Measurements from ENCODE around the gene ENSA. TPM values are rescaled to one million over a fixed set of nuclear protein-coding genes. Genes with fewer than 3 reads are reported as not detected.

Gene ENSA
- 44.6 and 74.1 TPM in 2 replicates for polyA plus RNA-seq

DNA sequence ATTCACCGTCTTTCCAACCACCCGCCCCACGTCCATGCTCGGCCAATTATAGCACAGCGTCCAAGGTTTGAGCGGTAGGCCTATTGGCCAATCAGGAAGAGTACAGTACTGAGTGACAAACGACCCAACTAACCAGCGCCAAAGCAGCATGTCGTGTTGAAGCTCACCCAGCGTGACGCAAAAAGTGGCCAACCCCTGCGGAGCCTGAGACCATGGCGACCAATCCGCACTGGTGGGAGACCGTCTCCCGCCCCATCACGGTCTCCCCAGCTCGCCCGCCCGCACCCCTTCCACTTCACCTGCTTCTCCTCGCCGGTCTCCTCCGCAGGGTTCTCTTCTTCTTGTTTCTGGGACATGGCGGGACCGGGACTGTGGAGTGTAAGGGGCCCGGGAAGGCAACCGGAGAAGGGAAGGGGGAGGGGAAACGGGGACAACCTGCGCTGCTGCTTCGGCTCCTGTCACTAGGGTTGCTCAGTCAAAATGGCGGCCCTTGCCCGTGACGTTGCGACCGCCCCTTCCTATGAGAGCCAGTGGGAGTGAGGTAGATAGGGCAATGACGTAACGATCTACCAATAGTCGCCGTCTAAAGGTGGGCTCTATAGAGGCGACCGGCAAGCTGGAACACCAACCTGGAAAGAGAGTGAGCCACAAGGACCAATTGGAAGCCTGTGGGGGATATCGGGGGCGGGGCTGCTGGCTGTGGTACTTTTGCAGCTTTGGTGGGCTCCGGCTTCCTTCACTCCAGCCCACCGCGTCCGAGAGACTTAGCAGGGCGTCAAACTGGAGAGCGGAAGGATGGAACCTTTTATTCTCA is at the start of gene ENSA:
Gene ENSA (minus strand): TSS at position 498 of the 814 bp plus-strand sequence. CDS start 142 bp downstream, at position 356.

GRCh38 chr1:150579110-150579944 is 50.1 kb downstream of the ENSA start, which contains the start of gene MCL1:
Gene MCL1, minus strand, starts transcription at chr1:150579610. Its CDS starts 80 bp downstream, at chr1:150579530.

Other genes starting within 250 kb of the ENSA start
- gene TARS2, start 142.2 kb downstream of the ENSA start, polyA plus RNA-seq: 8.8 and 13.9 TPM in 2 replicates
- 2.0 and 2.4 TPM in 2 replicates for gene ECM1, start 121.5 kb downstream of the ENSA start, polyA plus RNA-seq
- gene FALEC, start 113.9 kb downstream of the ENSA start, polyA plus RNA-seq: not detected in 2 replicates
- not detected in 2 replicates for gene ADAMTSL4, start 80.2 kb downstream of the ENSA start, polyA plus RNA-seq
- 4.1 and 4.2 TPM in 2 replicates for gene MCL1, start 50.0 kb downstream of the ENSA start, polyA plus RNA-seq
- gene GOLPH3L, start 67.5 kb upstream of the ENSA start, polyA plus RNA-seq: 14.7 and 18.5 TPM in 2 replicates
- gene HORMAD1, start 91.3 kb upstream of the ENSA start, polyA plus RNA-seq: not detected in 2 replicates
- gene CTSS, start 136.2 kb upstream of the ENSA start, polyA plus RNA-seq: 0.66 and 1.7 TPM in 2 replicates
- gene CTSK, start 178.6 kb upstream of the ENSA start, polyA plus RNA-seq: 3.8 and 11.7 TPM in 2 replicates
- 13.5 and 18.7 TPM in 2 replicates for gene ARNT, start 247.0 kb upstream of the ENSA start, polyA plus RNA-seq

All from Purkinje cell (primary cell).